HG02973 (cell line): ENCODE data around the gene SESN1.
A peak's percentile ranks its signal among the peaks of the same experiment; 100 is the strongest.
"Not testable (repeated sequence)": the region's sequence is repeated elsewhere in the genome, so short reads cannot be mapped to it uniquely, and the experiment has no call there.

Source experiments
- ATAC-seq: cut with Tn5 transposase; IDR thresholded peaks from one replicate; pipeline ENCODE4 v1.9.1; 2021; ENCODE audit warnings: moderate library complexity; ENCODE audit not compliant: unreplicated experiment

Gene SESN1

GRCh38 chr6:109094416-109095035 lies at the start of gene SESN1:
SESN1 (minus strand) TSS chr6:109094846; CDS start chr6:109094073, 773 bp downstream.
- ATAC-seq, result peak; percentile 59

GRCh38 chr6:109143191-109143590 lies 48.5 kb upstream of the SESN1 start:
- ATAC-seq, result no peak

GRCh38 chr6:109142067-109142466 lies 47.4 kb upstream of the SESN1 start:
- not testable (repeated sequence) for ATAC-seq

GRCh38 chr6:109139109-109139508 lies 44.5 kb upstream of the SESN1 start:
- ATAC-seq, result no peak

GRCh38 chr6:109136530-109136929 lies 41.9 kb upstream of the SESN1 start:
- not testable (repeated sequence) for ATAC-seq

GRCh38 chr6:109136039-109136438 lies 41.4 kb upstream of the SESN1 start:
- ATAC-seq, result not testable (repeated sequence)

- not testable (repeated sequence) for ATAC-seq
Observed at GRCh38 chr6:109135600-109135999, 41.0 kb upstream of the SESN1 start.

GRCh38 chr6:109130065-109130464 lies 35.4 kb upstream of the SESN1 start:
- no peak for ATAC-seq

GRCh38 chr6:109125504-109125903 lies 30.9 kb upstream of the SESN1 start:
- ATAC-seq, result no peak

- ATAC-seq, result no peak
Observed at GRCh38 chr6:109124219-109124618, 29.6 kb upstream of the SESN1 start.

- ATAC-seq, result no peak
Observed at GRCh38 chr6:109121411-109121810, 26.8 kb upstream of the SESN1 start.

GRCh38 chr6:109118871-109119354 lies 24.3 kb upstream of the SESN1 start:
- no peak for ATAC-seq

- no peak for ATAC-seq
Observed at GRCh38 chr6:109118337-109118736, 23.7 kb upstream of the SESN1 start.

GRCh38 chr6:109117346-109118035 lies 22.8 kb upstream of the SESN1 start:
- peak; percentile 64 for ATAC-seq

- not testable (repeated sequence) for ATAC-seq
Observed at GRCh38 chr6:109112663-109113062, 18.0 kb upstream of the SESN1 start.

- ATAC-seq, result not testable (repeated sequence)
Observed at GRCh38 chr6:109109663-109110062, 15.0 kb upstream of the SESN1 start.

- ATAC-seq, result no peak
Observed at GRCh38 chr6:109105681-109106080, 11.0 kb upstream of the SESN1 start.

- ATAC-seq, result no peak
Observed at GRCh38 chr6:109104512-109104911, 9.9 kb upstream of the SESN1 start.

- ATAC-seq, result no peak
Observed at GRCh38 chr6:109103942-109104341, 9.3 kb upstream of the SESN1 start.

- ATAC-seq, result no peak
Observed at GRCh38 chr6:109102762-109103161, 8.1 kb upstream of the SESN1 start.

- ATAC-seq, result no peak
Observed at GRCh38 chr6:109097661-109098060, 3.0 kb upstream of the SESN1 start.

- ATAC-seq, result no peak
Observed at GRCh38 chr6:109096208-109096607, 1.6 kb upstream of the SESN1 start.

GRCh38 chr6:109095835-109096084 lies 1.1 kb upstream of the SESN1 start:
- no peak for ATAC-seq
